ENCODE measurements around the gene RANGAP1.

Gene RANGAP1

DNA sequence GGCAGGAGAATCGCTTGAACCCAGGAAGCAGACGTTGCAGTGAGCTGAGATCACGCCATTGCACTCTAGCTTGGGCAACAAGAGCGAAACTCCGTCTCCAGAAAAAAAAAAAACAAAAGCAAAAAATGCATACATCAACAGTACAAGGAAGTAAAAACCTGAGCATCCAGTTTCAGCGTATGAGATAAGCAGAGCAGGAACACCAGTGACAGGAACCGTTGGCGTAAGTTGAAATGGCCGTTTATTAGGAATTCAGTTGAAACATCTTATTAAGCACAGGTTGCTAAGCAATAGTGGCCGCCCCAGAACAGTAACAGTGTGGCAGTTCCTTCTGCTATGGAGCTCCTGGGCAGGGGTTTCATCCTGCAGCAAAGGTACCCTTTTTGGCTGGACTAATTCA lies 84.8 kb downstream of the RANGAP1 start:
- TF ChIP-seq, protein P1, sequence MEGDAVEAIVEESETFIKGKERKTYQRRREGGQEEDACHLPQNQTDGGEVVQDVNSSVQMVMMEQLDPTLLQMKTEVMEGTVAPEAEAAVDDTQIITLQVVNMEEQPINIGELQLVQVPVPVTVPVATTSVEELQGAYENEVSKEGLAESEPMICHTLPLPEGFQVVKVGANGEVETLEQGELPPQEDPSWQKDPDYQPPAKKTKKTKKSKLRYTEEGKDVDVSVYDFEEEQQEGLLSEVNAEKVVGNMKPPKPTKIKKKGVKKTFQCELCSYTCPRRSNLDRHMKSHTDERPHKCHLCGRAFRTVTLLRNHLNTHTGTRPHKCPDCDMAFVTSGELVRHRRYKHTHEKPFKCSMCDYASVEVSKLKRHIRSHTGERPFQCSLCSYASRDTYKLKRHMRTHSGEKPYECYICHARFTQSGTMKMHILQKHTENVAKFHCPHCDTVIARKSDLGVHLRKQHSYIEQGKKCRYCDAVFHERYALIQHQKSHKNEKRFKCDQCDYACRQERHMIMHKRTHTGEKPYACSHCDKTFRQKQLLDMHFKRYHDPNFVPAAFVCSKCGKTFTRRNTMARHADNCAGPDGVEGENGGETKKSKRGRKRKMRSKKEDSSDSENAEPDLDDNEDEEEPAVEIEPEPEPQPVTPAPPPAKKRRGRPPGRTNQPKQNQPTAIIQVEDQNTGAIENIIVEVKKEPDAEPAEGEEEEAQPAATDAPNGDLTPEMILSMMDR (IDR thresholded peaks at IDR 0.05; ENCODE audit: low read depth, low read length, missing control alignments), result no peak
- no peak for DNase-seq (ENCODE audit: extremely low read depth, low read depth)
- H3K4me3 ChIP-seq (replicated peaks; ENCODE audit: low read depth, low read length), result no peak overlapping the region

DNA sequence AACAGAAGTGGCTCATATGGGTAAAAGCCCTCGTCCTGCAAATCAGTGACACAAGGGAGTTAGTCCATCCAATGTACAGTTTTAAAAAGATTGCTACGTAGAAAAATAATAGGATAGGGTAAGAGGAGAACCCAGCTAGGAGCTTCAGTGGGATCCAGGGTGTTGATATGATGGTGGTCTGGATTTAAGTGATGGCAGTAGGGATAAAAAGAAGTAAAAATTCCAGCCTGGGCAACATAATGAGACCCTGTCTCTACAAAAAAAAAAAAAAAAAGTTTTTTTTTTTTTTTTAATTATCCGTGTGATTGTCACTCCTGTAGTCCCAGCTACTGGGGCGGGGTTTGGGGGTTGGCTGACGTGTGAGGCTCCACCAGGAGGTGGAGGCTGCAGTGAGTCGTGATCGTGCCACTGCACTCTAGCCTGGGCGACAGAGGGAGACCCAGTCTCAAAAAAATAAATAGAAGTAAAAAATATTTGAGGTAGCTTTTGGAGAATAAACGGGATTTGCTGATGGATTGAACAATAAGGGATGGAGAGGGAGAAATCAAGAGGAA lies 87.9 kb downstream of the RANGAP1 start:
- TF ChIP-seq, protein P1 (IDR thresholded peaks at IDR 0.05; ENCODE audit: low read depth, low read length, missing control alignments), result no peak
- H3K4me3 ChIP-seq (replicated peaks; ENCODE audit: low read depth, low read length), result peak overlapping the region; percentile 53
- DNase-seq (ENCODE audit: extremely low read depth, low read depth), result no peak

DNA sequence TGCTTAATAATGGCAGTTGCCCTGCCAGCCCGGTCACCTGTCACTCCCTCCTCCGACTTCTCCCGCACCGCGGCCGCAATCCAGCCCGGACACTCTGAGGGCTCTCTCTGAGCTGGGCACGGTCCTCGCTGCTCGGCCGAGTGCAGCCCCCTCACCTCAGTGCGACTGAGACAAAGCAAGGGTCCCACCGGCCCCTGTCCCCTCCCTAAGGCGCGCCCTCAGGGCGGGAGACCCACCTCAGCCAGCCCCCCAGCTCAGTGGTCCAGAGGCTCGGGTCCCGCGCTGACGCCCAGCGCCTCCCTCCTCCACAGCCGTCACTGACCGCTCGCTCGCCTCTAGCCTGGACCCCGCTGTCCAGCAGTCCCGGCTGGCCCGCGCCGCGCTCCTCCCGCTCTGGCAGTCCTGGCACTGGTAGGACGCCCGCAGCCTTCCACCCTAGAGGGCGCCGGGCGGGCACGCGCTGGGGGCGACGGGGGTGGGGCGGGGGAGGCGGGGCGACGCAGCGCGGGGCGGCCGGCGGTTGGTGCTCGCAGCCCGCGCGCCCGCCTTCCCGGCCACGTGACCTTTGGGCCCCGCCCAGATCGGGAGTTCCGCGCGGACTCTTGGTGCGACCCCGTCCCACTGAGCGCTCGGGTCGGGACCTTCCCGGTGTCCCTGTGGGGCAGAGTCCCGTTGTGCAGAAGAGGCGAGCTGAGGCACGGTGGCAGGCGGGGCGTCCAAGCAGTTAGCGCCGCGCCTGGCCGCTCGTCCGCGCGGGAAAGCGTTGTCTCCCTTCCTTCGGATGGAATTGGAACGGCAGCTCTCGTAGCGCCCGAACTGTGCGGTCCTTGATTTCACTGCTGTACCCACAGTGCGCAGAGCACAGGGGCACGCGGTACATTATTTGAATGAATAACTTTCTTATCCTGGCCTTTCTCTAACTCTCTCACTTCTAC lies 88.7 kb downstream of the RANGAP1 start:
- no peak for DNase-seq (ENCODE audit: extremely low read depth, low read depth)
- H3K4me3 ChIP-seq (replicated peaks; ENCODE audit: low read depth, low read length), result peak overlapping the region; percentile 53
- TF ChIP-seq, protein P1 (IDR thresholded peaks at IDR 0.05; ENCODE audit: low read depth, low read length, missing control alignments), result no peak
